Activated CD4-positive, alpha-beta T cell treated with anti-CD3 and anti-CD28 coated beads, Interleukin-2, amount 10 ng/mL, durations not matched to agents 7 days and 5 days (primary cell): Measurements from ENCODE around the gene NLRP9. TPM values are rescaled to one million over a fixed set of nuclear protein-coding genes. Genes with fewer than 3 reads are reported as not detected.
"Not testable (repeated sequence)": the region's sequence is repeated elsewhere in the genome, so short reads cannot be mapped to it uniquely, and the experiment has no call there.

ENCODE experiments used
- CTCF ChIA-PET: fragments of 350-600 bp; sonication (Branson Sonifier 250); formaldehyde crosslinking; loops from one replicate; lab custom pipeline; 2021; ENCODE audit warnings: antibody characterized with exemption; lab: Charles Lee
- POLR2A ChIA-PET: fragments of 350-600 bp; sonication (Branson Sonifier 250); formaldehyde crosslinking; loops from one replicate; lab custom pipeline; 2021; ENCODE audit warnings: antibody characterized with exemption; lab: Charles Lee
- DNase-seq: peaks from one replicate; pipeline ENCODE4 v3.0.0-alpha.2; 2020
- H3K27ac Mint-ChIP-seq: one replicate; pipeline ENCODE4 v1.8.0; 2021; ENCODE audit warnings: mild to moderate bottlenecking, moderate library complexity, mixed read lengths
- H3K27me3 Mint-ChIP-seq: one replicate; pipeline ENCODE4 v1.8.0; 2021; ENCODE audit warnings: mixed read lengths
- H3K36me3 Mint-ChIP-seq: one replicate; pipeline ENCODE4 v1.8.0; 2021; ENCODE audit warnings: low read depth, mixed read lengths
- H3K4me1 Mint-ChIP-seq: one replicate; pipeline ENCODE4 v1.8.0; 2021; ENCODE audit warnings: mixed read lengths
- H3K4me3 Mint-ChIP-seq: one replicate; pipeline ENCODE4 v1.8.0; 2021; ENCODE audit warnings: mild to moderate bottlenecking, moderate library complexity, mixed read lengths
- H3K9me3 Mint-ChIP-seq: one replicate; pipeline ENCODE4 v1.8.0; 2021; ENCODE audit warnings: mixed read lengths
- total RNA-seq, 2 experiments: library from RNA; stranded (reverse); gene quantifications; one replicate each; pipeline ENCODE4 v1.2.3, GENCODE V29; 2021

Gene NLRP9
- total RNA-seq, 2 experiments from 2014 or later, result not detected

- no peak overlapping the region for H3K27ac Mint-ChIP-seq
- H3K4me1 Mint-ChIP-seq, result no peaks in the 10 kb centered on the region
- CTCF ChIA-PET, result no interaction called here
These were observed 17.9 kb downstream of the NLRP9 start for GRCh38 chr19:55720214-55720746.

GRCh38 chr19:55717879-55718711 lies 20.1 kb downstream of the NLRP9 start:
- CTCF ChIA-PET, H3K27me3 Mint-ChIP-seq, DNase-seq: not testable (repeated sequence)

More at GRCh38 chr19:55720214-55720746, 17.9 kb downstream of the NLRP9 start:
- POLR2A ChIA-PET, result no interaction called here
- Mint-ChIP-seq H3K9me3 (peaks cover 21% of the 10 kb centered on the region), H3K4me3 (no peak overlapping the region), H3K27me3 (peaks cover 2% of the 10 kb centered on the region), H3K36me3 (no peaks in the 10 kb centered on the region)
- no peak for DNase-seq

GRCh38 chr19:55717251-55717650 lies 21.0 kb downstream of the NLRP9 start:
- ChIA-PET POLR2A (no interaction called here), CTCF (no interaction called here)
- peaks cover 2% of the 10 kb centered on the region for H3K27me3 Mint-ChIP-seq
- no peaks in the 10 kb centered on the region for H3K4me1 Mint-ChIP-seq
- H3K36me3 Mint-ChIP-seq, result peaks cover 3% of the 10 kb centered on the region
- H3K9me3 Mint-ChIP-seq, result peaks cover 24% of the 10 kb centered on the region
- no peak overlapping the region for H3K27ac Mint-ChIP-seq
- DNase-seq, result no peak
- H3K4me3 Mint-ChIP-seq, result no peak overlapping the region

More at GRCh38 chr19:55717879-55718711, 20.1 kb downstream of the NLRP9 start:
- H3K4me1 Mint-ChIP-seq, H3K4me3 Mint-ChIP-seq, POLR2A ChIA-PET, H3K36me3 Mint-ChIP-seq, H3K27ac Mint-ChIP-seq: not testable (repeated sequence)
- H3K9me3 Mint-ChIP-seq, result peaks cover 23% of the 10 kb centered on the region

GRCh38 chr19:55716531-55716930 lies 21.7 kb downstream of the NLRP9 start:
- CTCF ChIA-PET, result no interaction called here
- peaks cover 20% of the 10 kb centered on the region for H3K9me3 Mint-ChIP-seq
- POLR2A ChIA-PET, result no interaction called here
- H3K36me3 Mint-ChIP-seq, result peaks cover 3% of the 10 kb centered on the region
- no peak for DNase-seq
- peaks cover 2% of the 10 kb centered on the region for H3K27me3 Mint-ChIP-seq
- no peak overlapping the region for H3K27ac Mint-ChIP-seq
- no peak overlapping the region for H3K4me3 Mint-ChIP-seq
- H3K4me1 Mint-ChIP-seq, result no peaks in the 10 kb centered on the region

- POLR2A ChIA-PET, result no interaction called here
- Mint-ChIP-seq H3K27ac (peak overlapping the region; percentile 48), H3K36me3 (peaks cover 3% of the 10 kb centered on the region), H3K27me3 (peaks cover 7% of the 10 kb centered on the region), H3K4me3 (no peak overlapping the region), H3K4me1 (no peaks in the 10 kb centered on the region), H3K9me3 (peaks cover 12% of the 10 kb centered on the region)
- DNase-seq, result no peak
- CTCF ChIA-PET, result no interaction called here
These were observed 25.2 kb downstream of the NLRP9 start for GRCh38 chr19:55712804-55713631.

GRCh38 chr19:55711719-55712118 lies 26.5 kb downstream of the NLRP9 start:
- Mint-ChIP-seq H3K4me3 (no peak overlapping the region), H3K4me1 (no peaks in the 10 kb centered on the region), H3K27me3 (peaks cover 7% of the 10 kb centered on the region), H3K36me3 (peaks cover 3% of the 10 kb centered on the region), H3K27ac (no peak overlapping the region), H3K9me3 (peaks cover 12% of the 10 kb centered on the region)
- no peak for DNase-seq
- POLR2A ChIA-PET, result no interaction called here
- CTCF ChIA-PET, result no interaction called here

- peaks cover 9% of the 10 kb centered on the region for H3K4me1 Mint-ChIP-seq
- H3K27ac Mint-ChIP-seq, result no peak overlapping the region
- no peak for DNase-seq
- H3K36me3 Mint-ChIP-seq, result peaks cover 13% of the 10 kb centered on the region
- no peaks in the 10 kb centered on the region for H3K9me3 Mint-ChIP-seq
- H3K4me3 Mint-ChIP-seq, result no peak overlapping the region
- H3K27me3 Mint-ChIP-seq, result peaks cover 7% of the 10 kb centered on the region
- CTCF ChIA-PET, result no interaction called here
- POLR2A ChIA-PET, result no interaction called here
These were observed 32.2 kb downstream of the NLRP9 start for GRCh38 chr19:55705972-55706371.

- peaks cover 5% of the 10 kb centered on the region for H3K27me3 Mint-ChIP-seq
- no peak overlapping the region for H3K27ac Mint-ChIP-seq
- H3K4me1 Mint-ChIP-seq, result peaks cover 9% of the 10 kb centered on the region
- DNase-seq, result no peak
- H3K9me3 Mint-ChIP-seq, result no peaks in the 10 kb centered on the region
- ChIA-PET POLR2A (no interaction called here), CTCF (interaction anchor here (0.7 to 1.3 kb wide), 2 partner anchors 72 to 361 kb away, joined by 3 read pairs; no protein-coding TSS in a partner anchor)
- peaks cover 16% of the 10 kb centered on the region for H3K36me3 Mint-ChIP-seq
- H3K4me3 Mint-ChIP-seq, result no peak overlapping the region
These were observed 33.5 kb downstream of the NLRP9 start for GRCh38 chr19:55704494-55705245.

- ChIA-PET POLR2A (no interaction called here), CTCF (interaction anchor here (0.7 to 1.7 kb wide), 3 partner anchors 11 to 362 kb away, joined by 3 to 5 read pairs (median 3); no protein-coding TSS in a partner anchor)
- peaks cover 20% of the 10 kb centered on the region for H3K36me3 Mint-ChIP-seq
- peak; percentile 39 for DNase-seq
- H3K4me3 Mint-ChIP-seq, result no peak overlapping the region
- H3K4me1 Mint-ChIP-seq, result peaks cover 9% of the 10 kb centered on the region
- H3K9me3 Mint-ChIP-seq, result no peaks in the 10 kb centered on the region
- no peaks in the 10 kb centered on the region for H3K27me3 Mint-ChIP-seq
- no peak overlapping the region for H3K27ac Mint-ChIP-seq
These were observed 34.4 kb downstream of the NLRP9 start for GRCh38 chr19:55703790-55704215.

- Mint-ChIP-seq H3K27ac (no peak overlapping the region), H3K4me1 (peaks cover 9% of the 10 kb centered on the region), H3K27me3 (no peaks in the 10 kb centered on the region), H3K9me3 (no peaks in the 10 kb centered on the region), H3K4me3 (no peak overlapping the region), H3K36me3 (peaks cover 25% of the 10 kb centered on the region)
- POLR2A ChIA-PET, result no interaction called here
- CTCF ChIA-PET, result interaction anchor here (0.7 to 1.7 kb wide), 2 partner anchors 9 to 1253 kb away, joined by 3 to 5 read pairs; no protein-coding TSS in a partner anchor
- no peak for DNase-seq
These were observed 36.0 kb downstream of the NLRP9 start for GRCh38 chr19:55702131-55702627.

- no peak overlapping the region for H3K27ac Mint-ChIP-seq
- H3K4me3 Mint-ChIP-seq, result no peak overlapping the region
- peaks cover 9% of the 10 kb centered on the region for H3K4me1 Mint-ChIP-seq
- ChIA-PET POLR2A (no interaction called here), CTCF (no interaction called here)
- H3K36me3 Mint-ChIP-seq, result peaks cover 25% of the 10 kb centered on the region
- DNase-seq, result no peak
- no peaks in the 10 kb centered on the region for H3K9me3 Mint-ChIP-seq
- H3K27me3 Mint-ChIP-seq, result no peaks in the 10 kb centered on the region
These were observed 37.4 kb downstream of the NLRP9 start for GRCh38 chr19:55700813-55701212.

- POLR2A ChIA-PET, result no interaction called here
- Mint-ChIP-seq H3K36me3 (peaks cover 21% of the 10 kb centered on the region), H3K27me3 (no peaks in the 10 kb centered on the region), H3K9me3 (no peaks in the 10 kb centered on the region), H3K4me1 (peaks cover 8% of the 10 kb centered on the region), H3K4me3 (no peak overlapping the region), H3K27ac (no peak overlapping the region)
- CTCF ChIA-PET, result no interaction called here
- DNase-seq, result no peak
These were observed 39.0 kb downstream of the NLRP9 start for GRCh38 chr19:55699221-55699620.
